Measurements from ENCODE around the gene PTGS1. TPM values are rescaled to one million over a fixed set of nuclear protein-coding genes. Genes with fewer than 3 reads are reported as not detected.

The PTGS1 gene
- total and polyA plus RNA-seq, 9 of the 15 experiments (the other 6 are each of a cell fraction or from before 2014, with no cell fraction given) = 3.4 to 12.9 (median 5.3) TPM

GRCh38 chr9:122340161-122340560, 30.7 kb upstream of the PTGS1 start:
- Histone ChIP-seq H4K20me1 (replicated peaks; ENCODE audit: control insufficient read depth, insufficient read depth, low read length) (peaks cover 4% of the 10 kb centered on the region; the same call in 1 of the 2 replicates), H3K9me3 (replicated peaks; ENCODE audit: control insufficient read depth, insufficient read depth, low read depth, low read length) (no peaks in the 10 kb centered on the region), H3K27ac (ENCODE audit: extremely low read depth, low read depth, low read length) (no peak overlapping the region), H3K27me3 (ENCODE audit: control insufficient read depth in 2 of 2, insufficient read depth in 2 of 2, low read length in 2 of 2) (peaks cover 0 to 21% of the 10 kb centered on the region in 2 experiments; a peak in 4 of 5 replicates), H3K4me2 (ENCODE audit: insufficient read depth, low read length) (no peak overlapping the region), H3K9me1 (ENCODE audit: control insufficient read depth, insufficient read depth, low read length) (no peaks in the 10 kb centered on the region), H3K4me3 (no peak overlapping the region), H3K9ac (ENCODE audit: insufficient read depth in 1 of 2, low read depth in 2 of 2, low read length in 2 of 2) (no peak overlapping the region), H3K79me2 (ENCODE audit: control insufficient read depth, insufficient read depth, low read length) (no peaks in the 10 kb centered on the region), H3K36me3 (ENCODE audit: control insufficient read depth, insufficient read depth, low read length) (no peaks in the 10 kb centered on the region), H3K4me1 (replicated peaks in 1 of 2; ENCODE audit: control insufficient read depth in 2 of 2, insufficient read depth in 2 of 2, low read length in 2 of 2) (peaks cover 0 to 7% of the 10 kb centered on the region in 2 experiments; a peak in 2 of 5 replicates), H2AFZ (ENCODE audit: low read depth, low read length) (no peak overlapping the region)
- intact Hi-C loops (cut with micrococcal nuclease) (no loop called here), in situ Hi-C loops (cut with MboI) (loop anchor here (25.0 kb wide), 1 partner anchor 653 kb away; no protein-coding TSS in a partner anchor)
- FAIRE-seq = no peak
- DNase-seq (ENCODE audit: extremely low read depth in 1 of 4, low spot score in 3 of 4) = no peak
- ATAC-seq = no peak
- no peak for TF ChIP-seq MCM7 (IDR thresholded peaks at IDR 0.05)
- CTCF ChIA-PET (ENCODE audit: low intra/inter-chr PET ratio) = no interaction called here
- no TSS peak for BruUV-seq (replicated peaks)
- POLR2A ChIA-PET = interaction anchor here (0.6 to 1.5 kb wide), 2 partner anchors 16 to 59 kb away, joined by 3 to 7 read pairs; no protein-coding TSS in a partner anchor
- WGBS (ENCODE audit: insufficient coverage, low coverage, missing lambda C conversion rate) = 7% methylated on average over 6 of the region's 6 CpGs

GRCh38 chr9:122342323-122343050, 28.3 kb upstream of the PTGS1 start:
- no peaks in the 10 kb centered on the region for H3K9me1 ChIP-seq (ENCODE audit: control insufficient read depth, insufficient read depth, low read length)
- intact Hi-C loops (cut with micrococcal nuclease) (no loop called here), in situ Hi-C loops (cut with MboI) (loop anchor here (25.0 kb wide), 1 partner anchor 655 kb away; no protein-coding TSS in a partner anchor)
- H3K4me2 ChIP-seq (ENCODE audit: insufficient read depth, low read length) = no peak overlapping the region
- BruUV-seq (replicated peaks) = no TSS peak
- FAIRE-seq = no peak
- no peaks in the 10 kb centered on the region for H3K9me3 ChIP-seq (replicated peaks; ENCODE audit: control insufficient read depth, insufficient read depth, low read depth, low read length)
- peaks cover 0 to 21% of the 10 kb centered on the region in 2 experiments; a peak in 4 of 5 replicates for H3K27me3 ChIP-seq (ENCODE audit: control insufficient read depth in 2 of 2, insufficient read depth in 2 of 2, low read length in 2 of 2)
- H3K36me3 ChIP-seq (ENCODE audit: control insufficient read depth, insufficient read depth, low read length) = no peaks in the 10 kb centered on the region
- no peak overlapping the region for H3K9ac ChIP-seq (ENCODE audit: insufficient read depth in 1 of 2, low read depth in 2 of 2, low read length in 2 of 2)
- H3K4me3 ChIP-seq = no peak overlapping the region
- CTCF ChIA-PET (ENCODE audit: low intra/inter-chr PET ratio) = no interaction called here
- H3K79me2 ChIP-seq (ENCODE audit: control insufficient read depth, insufficient read depth, low read length) = no peaks in the 10 kb centered on the region
- no peak overlapping the region for H3K27ac ChIP-seq (ENCODE audit: extremely low read depth, low read depth, low read length)
- H3K4me1 ChIP-seq (replicated peaks in 1 of 2; ENCODE audit: control insufficient read depth in 2 of 2, insufficient read depth in 2 of 2, low read length in 2 of 2) = peaks cover 0 to 4% of the 10 kb centered on the region in 2 experiments; a peak in 1 of 5 replicates
- H2AFZ ChIP-seq (ENCODE audit: low read depth, low read length) = no peak overlapping the region
- no peak for ATAC-seq
- no peak for DNase-seq (ENCODE audit: extremely low read depth in 1 of 4, low spot score in 3 of 4)
- 27% methylated on average over 13 of the region's 15 CpGs for WGBS (ENCODE audit: insufficient coverage, low coverage, missing lambda C conversion rate)
- peaks cover 4% of the 10 kb centered on the region; the same call in 1 of the 2 replicates for H4K20me1 ChIP-seq (replicated peaks; ENCODE audit: control insufficient read depth, insufficient read depth, low read length)
- POLR2A ChIA-PET = interaction anchor here (1.0 kb wide), 1 partner anchor 217 kb away, joined by 5 read pairs; no protein-coding TSS in a partner anchor
- TF ChIP-seq RBM17 (IDR thresholded peaks at IDR 0.05; ENCODE audit: borderline replicate concordance, low read depth, low read length) = no peak
- no peak for TF ChIP-seq NELFE (IDR thresholded peaks at IDR 0.05; ENCODE audit: insufficient read depth, insufficient read length)
- TF ChIP-seq SMAD2 (IDR thresholded peaks at IDR 0.05; ENCODE audit: low read depth, low read length) = no peak
- no peak for TF ChIP-seq RBM14 (IDR thresholded peaks at IDR 0.05; ENCODE audit: borderline replicate concordance, insufficient read depth, low read depth, low read length)
- no peak for TF ChIP-seq SRSF3 (IDR thresholded peaks at IDR 0.05; ENCODE audit: insufficient read depth, low read length)
- no peak for TF ChIP-seq FOS (IDR thresholded peaks at IDR 0.05; ENCODE audit: extremely low read depth, insufficient read length)
- TF ChIP-seq TAF1 (IDR thresholded peaks at IDR 0.05; ENCODE audit: control insufficient read depth, extremely low read depth, insufficient read depth, low read length, severe bottlenecking) = no peak
- no peak for TF ChIP-seq SMARCE1 (IDR thresholded peaks at IDR 0.05)
- no peak for TF ChIP-seq PHF8 (IDR thresholded peaks at IDR 0.05; ENCODE audit: borderline replicate concordance, low read length)
- no peak for TF ChIP-seq NR2C1 (IDR thresholded peaks at IDR 0.05)
- no peak for TF ChIP-seq NR2C1 (tag; IDR thresholded peaks at IDR 0.05)
- TF ChIP-seq USF2 (CRISPR knock-in tag; IDR thresholded peaks at IDR 0.05) = no peak
- no peak for TF ChIP-seq TCF7L2 (IDR thresholded peaks at IDR 0.05; ENCODE audit: low read depth, low read length)
